Activated naive CD4-positive, alpha-beta T cell treated with anti-CD3 and anti-CD28 coated beads, Interleukin-2, amount 50 U/mL, for 16 hours (primary cell): ENCODE results near the gene SMCO1.
"Not testable (repeated sequence)": the region's sequence is repeated elsewhere in the genome, so short reads cannot be mapped to it uniquely, and the experiment has no call there.

Experiments used
- DNase-seq: peaks from one replicate; pipeline ENCODE4 v3.0.0-alpha.2; 2020

SMCO1 gene

DNA sequence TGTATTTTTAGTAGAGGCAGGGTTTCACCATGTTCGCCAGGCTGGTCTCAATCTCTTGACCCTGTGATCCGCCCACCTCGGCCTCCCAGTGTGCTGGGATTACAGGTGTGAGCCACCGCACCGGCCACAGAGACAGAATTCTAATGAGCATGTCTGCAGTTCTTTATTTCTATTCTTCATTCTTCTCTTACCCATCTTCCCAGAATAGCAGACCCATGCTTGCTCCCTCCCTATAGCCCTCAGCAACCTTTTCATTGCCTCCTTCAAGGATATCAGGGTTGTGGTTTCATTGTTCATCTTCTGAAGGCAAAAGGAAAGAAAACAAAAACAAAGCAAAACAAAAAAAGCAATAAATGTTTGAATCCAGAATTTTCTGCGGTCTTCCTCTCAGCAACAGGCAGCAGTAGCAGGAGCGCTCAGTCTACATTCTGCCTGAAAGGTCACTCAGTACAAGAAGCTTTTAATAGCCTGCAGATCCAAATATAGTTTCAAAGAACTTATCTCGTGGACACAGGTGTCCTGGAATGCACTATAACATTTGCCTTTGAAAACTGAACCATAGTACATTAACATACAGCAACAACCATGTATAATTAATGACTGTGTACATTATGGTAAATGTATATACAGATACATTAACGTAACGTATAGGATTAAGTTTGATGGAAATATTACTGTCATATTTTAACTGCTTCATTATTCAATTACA, at the start of gene SMCO1:
TSS of gene SMCO1 (minus strand) at position 434 of the 709 bp plus-strand sequence. CDS start at position 297, 137 bp downstream.
- DNase-seq = no peak

- no peak for DNase-seq
Observed at GRCh38 chr3:196563721-196564225, 48.6 kb upstream of the SMCO1 start.

DNA sequence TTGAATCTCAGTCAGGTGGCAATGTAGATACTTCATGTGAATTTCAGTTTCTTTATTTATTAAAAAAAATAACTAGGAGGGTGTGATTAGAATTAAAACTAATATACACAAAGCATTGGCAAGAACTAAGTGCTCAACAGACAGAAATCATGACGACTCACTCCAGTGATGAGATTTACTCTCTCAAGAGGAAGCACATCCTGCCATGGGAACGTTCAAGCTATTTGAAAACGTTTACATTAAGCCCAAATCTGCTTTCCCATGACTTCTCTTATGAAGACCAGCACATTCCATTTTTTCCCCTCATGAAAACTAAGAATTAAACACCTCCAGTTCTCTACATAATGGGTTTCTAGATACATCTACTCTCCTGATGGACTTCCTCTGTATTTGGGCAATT, 44.7 kb upstream of the SMCO1 start:
- no peak for DNase-seq

GRCh38 chr3:196558476-196558875, 43.3 kb upstream of the SMCO1 start:
- DNase-seq = no peak

DNA sequence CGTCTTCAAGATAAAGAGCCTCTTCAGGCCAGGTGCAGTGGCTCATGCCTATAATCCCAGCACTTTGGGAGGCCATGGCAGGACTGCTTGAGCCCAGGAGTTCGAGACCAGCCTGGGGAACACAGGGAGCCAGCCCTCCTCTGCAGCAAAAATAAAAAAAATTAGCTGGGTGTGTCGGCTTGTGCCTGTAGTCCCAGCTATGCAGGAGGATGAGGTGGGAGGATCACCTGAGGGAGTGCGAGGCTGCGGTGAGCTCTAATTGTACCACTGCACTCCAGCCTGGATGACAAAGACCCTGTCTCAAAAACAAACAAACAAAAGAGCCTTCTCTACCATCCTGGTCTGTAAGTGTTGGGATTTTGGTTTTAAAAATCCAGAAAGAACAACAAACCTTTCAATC, 42.1 kb upstream of the SMCO1 start:
- DNase-seq = no peak

DNA sequence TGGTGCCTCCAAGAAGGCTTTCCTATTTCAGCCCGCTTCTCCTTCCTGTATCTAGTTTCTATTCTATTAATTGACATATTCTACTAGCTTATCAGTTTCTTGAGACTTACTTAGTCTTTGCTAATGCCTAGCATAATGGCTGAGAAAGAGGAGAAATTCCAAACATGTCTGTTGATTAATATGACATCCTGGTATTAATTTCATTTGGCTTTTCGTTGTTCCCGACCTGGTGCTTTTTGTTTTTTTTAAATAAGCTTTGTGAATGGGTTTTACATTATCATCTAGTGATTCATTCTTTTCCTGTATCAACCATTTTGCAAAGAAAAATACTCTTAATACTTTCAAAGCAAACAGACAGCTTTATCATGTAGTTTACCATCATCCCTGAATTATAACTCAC, 40.1 kb upstream of the SMCO1 start:
- no peak for DNase-seq

- no peak for DNase-seq
Observed at GRCh38 chr3:196554205-196554604, 39.1 kb upstream of the SMCO1 start.

GRCh38 chr3:196553551-196553950, 38.4 kb upstream of the SMCO1 start:
- DNase-seq = no peak

- no peak for DNase-seq
Observed at GRCh38 chr3:196552253-196552652, 37.1 kb upstream of the SMCO1 start.

- not testable (repeated sequence) for DNase-seq
Observed at GRCh38 chr3:196550172-196550571, 35.0 kb upstream of the SMCO1 start.

DNA sequence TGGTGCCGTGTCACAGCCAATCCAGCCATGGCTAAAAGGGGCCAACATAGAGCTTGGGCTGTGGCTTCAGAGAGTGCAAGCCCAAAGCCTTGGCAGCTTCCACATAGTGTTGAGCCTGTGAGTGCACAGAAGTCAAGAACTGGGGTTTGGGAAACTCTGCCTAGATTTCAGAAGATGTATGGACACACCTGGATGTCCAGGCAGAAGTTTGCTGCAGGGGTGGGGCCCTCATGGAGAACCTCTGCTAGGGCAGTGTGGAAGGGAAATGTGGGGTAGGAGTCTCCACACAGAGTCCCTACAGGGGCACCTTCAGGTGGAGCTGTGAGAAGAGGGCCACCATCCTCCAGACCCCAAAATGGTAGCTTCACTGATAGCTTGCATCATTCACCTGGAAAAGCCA, 34.2 kb upstream of the SMCO1 start:
- DNase-seq = not testable (repeated sequence)

DNA sequence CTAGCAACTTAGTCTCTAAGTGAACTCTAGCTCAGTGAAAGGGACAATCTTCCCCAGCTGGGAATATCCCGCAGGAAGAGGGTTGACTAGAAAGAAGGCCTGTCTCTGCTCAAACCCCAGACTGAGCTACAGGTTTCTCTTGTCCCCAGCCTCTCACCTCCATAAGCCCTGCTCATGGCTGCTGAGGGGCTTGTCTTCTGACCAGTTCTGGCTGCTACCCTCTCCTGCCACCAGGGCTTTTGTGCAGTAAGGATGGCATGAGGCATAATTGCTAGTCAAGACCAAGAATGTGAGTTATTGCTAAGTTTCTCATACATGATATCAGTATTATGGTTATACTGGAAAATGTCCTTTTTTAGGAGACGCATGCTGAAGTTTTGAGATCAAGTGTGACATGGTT, 31.9 kb upstream of the SMCO1 start:
- DNase-seq = no peak

- no peak for DNase-seq
Observed at GRCh38 chr3:196546537-196546936, 31.4 kb upstream of the SMCO1 start.

DNA sequence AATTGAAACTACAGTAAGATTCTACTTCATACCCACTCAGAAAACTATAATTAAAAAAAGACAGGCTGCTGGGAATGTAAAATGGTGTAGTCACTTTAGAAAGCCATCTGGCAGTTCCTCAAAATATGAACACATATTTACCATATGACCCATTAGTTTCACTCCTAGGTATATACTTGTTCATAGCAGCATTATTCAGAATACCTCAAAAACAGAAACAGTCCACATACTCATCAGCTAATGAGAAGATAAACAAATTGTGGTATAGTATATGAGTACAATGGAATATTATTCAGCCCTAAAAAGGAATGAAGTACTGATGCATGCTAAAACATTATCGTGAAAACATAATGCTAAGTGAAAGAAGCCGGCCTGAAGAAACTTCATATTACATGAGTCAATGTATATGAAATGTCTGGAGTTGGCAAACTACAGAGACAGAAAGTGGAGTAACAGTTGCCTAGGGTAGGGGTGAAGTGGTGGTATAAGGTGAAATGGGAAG, 29.4 kb upstream of the SMCO1 start:
- DNase-seq = no peak

GRCh38 chr3:196541684-196542445, 26.7 kb upstream of the SMCO1 start:
- DNase-seq = no peak

GRCh38 chr3:196537319-196537984, 22.3 kb upstream of the SMCO1 start:
- DNase-seq = peak; percentile 62

DNA sequence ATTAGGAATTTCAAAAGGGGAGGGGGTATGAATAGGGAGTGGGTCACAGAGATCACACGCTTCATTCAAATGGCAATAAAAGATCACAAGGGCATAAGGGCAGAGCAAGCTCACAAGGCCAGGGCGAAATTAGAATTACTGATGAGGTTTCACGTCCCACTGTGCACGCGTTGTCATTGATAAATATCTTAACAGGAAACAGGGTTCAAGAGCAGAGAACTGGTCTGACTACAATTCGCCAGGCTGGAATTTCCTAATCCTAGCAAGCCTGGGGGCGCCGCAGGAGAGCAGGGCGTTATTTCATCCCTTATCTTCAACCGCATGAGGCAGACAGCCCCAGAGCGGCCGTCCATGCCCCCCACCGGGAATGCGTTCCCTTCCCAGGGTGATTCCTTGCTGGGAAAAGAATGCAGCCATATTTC, 18.1 kb upstream of the SMCO1 start:
- DNase-seq = no peak

GRCh38 chr3:196531418-196531817, 16.3 kb upstream of the SMCO1 start:
- no peak for DNase-seq

DNA sequence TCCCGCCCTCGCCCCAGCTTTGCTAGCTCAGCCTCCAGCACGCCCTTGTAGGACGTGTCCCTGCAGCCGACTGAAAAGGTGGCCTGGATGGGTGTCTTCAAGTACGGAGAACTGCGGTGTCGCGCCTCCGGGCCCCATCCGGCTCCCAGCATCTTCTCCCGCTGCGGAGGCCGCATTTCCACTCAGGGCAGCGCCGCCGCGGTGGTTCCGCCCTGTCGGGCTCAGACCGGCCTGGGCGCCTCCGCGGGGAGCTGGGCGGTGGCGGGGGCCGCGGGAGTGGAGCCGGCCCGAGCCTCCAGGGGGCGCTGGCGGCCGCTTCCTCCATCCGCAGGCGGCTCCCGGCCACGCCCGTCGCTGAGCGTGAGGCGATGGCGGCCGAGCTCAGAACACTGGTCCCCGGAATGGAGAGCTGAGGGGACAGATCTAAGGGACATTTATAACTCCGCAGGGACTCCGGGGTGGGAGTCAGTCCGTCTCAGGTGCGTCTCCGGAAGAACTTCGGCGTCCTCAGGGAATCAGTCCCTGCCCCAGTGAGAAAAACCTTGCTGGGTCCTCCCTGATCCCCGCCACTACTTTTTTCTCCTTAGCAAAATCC, 13.6 kb upstream of the SMCO1 start:
- DNase-seq = peak; percentile 84

GRCh38 chr3:196525141-196525540, 10.0 kb upstream of the SMCO1 start:
- no peak for DNase-seq

DNA sequence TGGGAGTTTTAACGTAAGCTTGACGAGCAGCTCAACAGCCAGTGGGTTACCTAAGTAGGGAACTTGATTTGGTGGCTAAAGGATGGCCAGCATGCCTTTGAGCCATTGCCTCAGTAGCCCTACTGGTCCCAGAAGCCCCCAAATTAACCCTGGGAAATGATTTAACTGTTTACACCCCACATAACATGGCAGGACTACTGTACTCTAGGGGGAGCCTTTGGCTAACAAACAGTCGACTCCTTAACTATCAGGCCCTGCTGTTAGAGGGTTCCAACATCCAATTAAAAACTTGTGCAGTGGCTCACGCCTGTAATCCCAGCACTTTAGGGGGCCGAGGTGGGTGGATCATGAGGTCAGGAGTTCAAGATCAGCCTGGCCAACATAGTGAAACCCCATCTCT, 9.4 kb upstream of the SMCO1 start:
- DNase-seq = no peak

DNA sequence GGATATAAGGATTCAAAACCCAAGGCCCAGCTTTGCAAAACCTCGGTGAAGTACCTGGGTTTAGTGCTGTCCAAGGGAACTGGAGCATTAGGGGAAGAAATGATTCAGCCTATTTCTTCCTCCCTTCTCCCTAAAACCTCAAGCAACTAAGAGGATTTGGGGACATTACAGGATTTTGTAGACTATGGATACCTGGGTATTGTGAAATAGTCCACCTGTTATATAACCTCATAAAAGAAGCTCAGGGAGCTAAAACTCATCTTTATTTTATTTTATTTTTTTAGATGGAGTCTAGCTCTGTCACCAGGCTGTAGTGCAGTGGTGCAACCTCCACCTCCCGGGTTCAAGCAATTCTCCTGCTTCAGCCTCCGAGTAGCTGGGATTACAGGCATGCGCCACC, 8.7 kb upstream of the SMCO1 start:
- DNase-seq = no peak

DNA sequence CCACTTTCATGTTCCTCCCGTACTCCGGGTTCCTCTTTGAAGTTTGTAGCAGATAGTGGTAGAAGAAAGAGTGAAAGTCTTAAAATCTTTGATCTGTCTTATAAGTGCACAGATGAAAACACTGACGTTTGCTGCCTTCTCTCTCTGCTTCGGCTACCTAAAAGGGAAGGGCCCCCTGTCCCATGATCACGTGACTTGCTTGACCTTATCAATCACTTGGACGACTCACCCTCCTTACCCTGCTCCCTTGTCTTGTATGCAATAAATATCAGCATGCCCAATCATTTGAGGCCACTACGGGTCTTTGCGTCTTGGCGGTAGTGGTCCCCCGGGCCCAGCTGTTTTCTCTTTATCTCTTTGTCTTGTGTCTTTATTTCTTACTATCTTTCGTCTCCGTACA, 6.1 kb upstream of the SMCO1 start:
- not testable (repeated sequence) for DNase-seq
